Dermis blood vessel endothelial cell (primary cell): ENCODE data around the gene AKR1C2. TPM values are rescaled to one million over a fixed set of nuclear protein-coding genes. Genes with fewer than 3 reads are reported as not detected.
"Not testable (repeated sequence)": the region's sequence is repeated elsewhere in the genome, so short reads cannot be mapped to it uniquely, and the experiment has no call there.

ENCODE experiments used
- DNase-seq: peaks from one replicate; pipeline ENCODE4 v3.0.0; 2010
- total RNA-seq: library from RNA; depleted of rRNA; stranded (reverse); fragments of >200 nt; gene quantifications from 2 replicates; pipeline ENCODE4 v1.2.3, GENCODE V29; 2014

Gene AKR1C2
- total RNA-seq, 1 donor from 2014 or later: 50.2 TPM

- no peak for DNase-seq
Observed at GRCh38 chr10:5023177-5023805, 19.6 kb upstream of the AKR1C2 start.

GRCh38 chr10:5021624-5022290, 18.1 kb upstream of the AKR1C2 start:
- DNase-seq: not testable (repeated sequence)

- peak; percentile 41 for DNase-seq
Observed at GRCh38 chr10:5019770-5020612, 16.3 kb upstream of the AKR1C2 start.

- peak; percentile 21 for DNase-seq
Observed at GRCh38 chr10:5018671-5019277, 15.1 kb upstream of the AKR1C2 start.

GRCh38 chr10:5018134-5018533, 14.5 kb upstream of the AKR1C2 start:
- DNase-seq: no peak

- peak; percentile 7 for DNase-seq
Observed at GRCh38 chr10:5014936-5015335, 11.3 kb upstream of the AKR1C2 start.

- DNase-seq: not testable (repeated sequence)
Observed at GRCh38 chr10:5014200-5014910, 10.7 kb upstream of the AKR1C2 start.

GRCh38 chr10:5013385-5013784, 9.7 kb upstream of the AKR1C2 start:
- DNase-seq: no peak

GRCh38 chr10:5012595-5012994, 8.9 kb upstream of the AKR1C2 start:
- no peak for DNase-seq

- not testable (repeated sequence) for DNase-seq
Observed at GRCh38 chr10:5011392-5011791, 7.7 kb upstream of the AKR1C2 start.

GRCh38 chr10:5010043-5010442, 6.4 kb upstream of the AKR1C2 start:
- not testable (repeated sequence) for DNase-seq

GRCh38 chr10:5008857-5009548, 5.3 kb upstream of the AKR1C2 start:
- not testable (repeated sequence) for DNase-seq

- not testable (repeated sequence) for DNase-seq
Observed at GRCh38 chr10:5004501-5004900, 844 bp upstream of the AKR1C2 start.

- DNase-seq: not testable (repeated sequence)
Observed at GRCh38 chr10:5004030-5004385, 351 bp upstream of the AKR1C2 start.

- no peak for DNase-seq
Observed at GRCh38 chr10:5002013-5002727, 1.5 kb downstream of the AKR1C2 start.

- no peak for DNase-seq
Observed at GRCh38 chr10:4998671-4999070, 5.0 kb downstream of the AKR1C2 start.

GRCh38 chr10:4994260-4994659, 9.4 kb downstream of the AKR1C2 start:
- DNase-seq: not testable (repeated sequence)

- not testable (repeated sequence) for DNase-seq
Observed at GRCh38 chr10:4992564-4992963, 11.1 kb downstream of the AKR1C2 start.

GRCh38 chr10:4991463-4991862, 12.2 kb downstream of the AKR1C2 start:
- not testable (repeated sequence) for DNase-seq

- DNase-seq: no peak
Observed at GRCh38 chr10:4990217-4990616, 13.4 kb downstream of the AKR1C2 start.
